GM18498 (cell line): Measurements from ENCODE around the gene SFRP2.

Source experiments
- ATAC-seq: cut with Tn5 transposase; IDR thresholded peaks from one replicate; pipeline ENCODE4 v1.9.1; 2021; ENCODE audit warnings: mild to moderate bottlenecking, moderate library complexity; ENCODE audit not compliant: unreplicated experiment

Gene SFRP2

GRCh38 chr4:153788413-153789276 is at the start of gene SFRP2:
TSS of gene SFRP2 (minus strand) at chr4:153789083. CDS start at chr4:153788835, 248 bp downstream.
- ATAC-seq = no peak

GRCh38 chr4:153838564-153838963 is 49.7 kb upstream of the SFRP2 start:
- no peak for ATAC-seq

GRCh38 chr4:153834901-153835300 is 46.0 kb upstream of the SFRP2 start:
- ATAC-seq = no peak

- no peak for ATAC-seq
Observed at GRCh38 chr4:153832720-153833287, 43.9 kb upstream of the SFRP2 start.

GRCh38 chr4:153832054-153832453 is 43.2 kb upstream of the SFRP2 start:
- ATAC-seq = no peak

- ATAC-seq = no peak
Observed at GRCh38 chr4:153831245-153831644, 42.4 kb upstream of the SFRP2 start.

- no peak for ATAC-seq
Observed at GRCh38 chr4:153825691-153826090, 36.8 kb upstream of the SFRP2 start.

- no peak for ATAC-seq
Observed at GRCh38 chr4:153825126-153825525, 36.2 kb upstream of the SFRP2 start.

- no peak for ATAC-seq
Observed at GRCh38 chr4:153824501-153824900, 35.6 kb upstream of the SFRP2 start.

- no peak for ATAC-seq
Observed at GRCh38 chr4:153823483-153823882, 34.6 kb upstream of the SFRP2 start.

- ATAC-seq = no peak
Observed at GRCh38 chr4:153822316-153822715, 33.4 kb upstream of the SFRP2 start.

- ATAC-seq = no peak
Observed at GRCh38 chr4:153817466-153817865, 28.6 kb upstream of the SFRP2 start.

- ATAC-seq = no peak
Observed at GRCh38 chr4:153816542-153816941, 27.7 kb upstream of the SFRP2 start.

GRCh38 chr4:153814789-153815188 is 25.9 kb upstream of the SFRP2 start:
- no peak for ATAC-seq

GRCh38 chr4:153809916-153810810 is 21.3 kb upstream of the SFRP2 start:
- no peak for ATAC-seq

GRCh38 chr4:153809307-153809706 is 20.4 kb upstream of the SFRP2 start:
- ATAC-seq = peak; percentile 77

GRCh38 chr4:153808175-153808574 is 19.3 kb upstream of the SFRP2 start:
- no peak for ATAC-seq

- ATAC-seq = no peak
Observed at GRCh38 chr4:153806073-153806472, 17.2 kb upstream of the SFRP2 start.

GRCh38 chr4:153804722-153805121 is 15.8 kb upstream of the SFRP2 start:
- no peak for ATAC-seq

GRCh38 chr4:153799694-153800074 is 10.8 kb upstream of the SFRP2 start:
- ATAC-seq = no peak

- ATAC-seq = no peak
Observed at GRCh38 chr4:153798901-153799693, 10.2 kb upstream of the SFRP2 start.
